PC-3 (cell line): ENCODE data around the gene KCNN1. TPM values are rescaled to one million over a fixed set of nuclear protein-coding genes. Genes with fewer than 3 reads are reported as not detected.
"Not testable (repeated sequence)": the region's sequence is repeated elsewhere in the genome, so short reads cannot be mapped to it uniquely, and the experiment has no call there.

Experiments
- ATAC-seq: fragments of 200-7000 bp; cut with Tn5 transposase; 2 replicates; pipeline ENCODE4 v1.9.1; 2020; ENCODE audit warnings: mild to moderate bottlenecking, moderate library complexity
- Bru-seq: library from RNA; stranded (reverse); fragments of 400-500 nt; gene quantifications from one replicate; lab custom pipeline; 2021; lab: Mats Ljungman, UMichigan
- BruChase-seq, 2 experiments: library from RNA; stranded (reverse); fragments of 400-500 nt; gene quantifications; one replicate each; lab custom pipeline; 2021; lab: Mats Ljungman, UMichigan
- BruUV-seq: library from RNA; stranded (reverse); fragments of 400-500 nt; replicated peaks from 2 replicates; lab custom pipeline; 2021; lab: Mats Ljungman, UMichigan
- CTCF ChIA-PET: fragments of 300-600 bp; sonication (Branson Sonifier 250); formaldehyde crosslinking; loops from one replicate; lab custom pipeline; 2022; ENCODE audit warnings: antibody characterized with exemption; lab: Charles Lee
- POLR2A ChIA-PET: fragments of 300-600 bp; sonication (Branson Sonifier 250); formaldehyde crosslinking; loops from one replicate; lab custom pipeline; 2022; ENCODE audit warnings: antibody characterized with exemption; ENCODE audit not compliant: unreplicated experiment; lab: Charles Lee
- DNase-seq: peaks from one replicate; pipeline ENCODE4 v3.0.0-alpha.2; 2015
- H2AFZ ChIP-seq: fragments of 300-600 bp; sonication (generic); 2 replicates; pipeline ENCODE4 v1.6.0; 2016; ENCODE audit warnings: antibody characterized with exemption, low read length
- H3F3A ChIP-seq: fragments of 300-600 bp; sonication (generic); one replicate; pipeline ENCODE4 v1.6.0; 2017; ENCODE audit warnings: antibody characterized with exemption, low read length, control low read depth, mild to moderate bottlenecking; ENCODE audit not compliant: unreplicated experiment
- H3K27ac ChIP-seq: fragments of 300-600 bp; sonication (generic); 2 replicates; pipeline ENCODE4 v1.5.1; 2016; ENCODE audit warnings: mild to moderate bottlenecking, low read length
- H3K27me3 ChIP-seq: fragments of 300-600 bp; sonication (generic); 2 replicates; pipeline ENCODE4 v1.6.1; 2016; ENCODE audit warnings: low read length, mixed read lengths
- H3K36me3 ChIP-seq: fragments of 300-600 bp; sonication (generic); 2 replicates; pipeline ENCODE4 v1.6.1; 2016; ENCODE audit warnings: low read depth, mixed run types, low read length, mixed read lengths
- H3K4me1 ChIP-seq: fragments of 300-600 bp; sonication (generic); 2 replicates; pipeline ENCODE4 v1.5.1; 2016; ENCODE audit warnings: low read length; ENCODE audit not compliant: insufficient read depth
- H3K4me2 ChIP-seq: fragments of 300-600 bp; sonication (generic); 2 replicates; pipeline ENCODE4 v1.6.0; 2016; ENCODE audit warnings: low read length
- H3K4me3 ChIP-seq: fragments of 300-600 bp; sonication (generic); 2 replicates; pipeline ENCODE4 v1.5.1; 2016; ENCODE audit warnings: mild to moderate bottlenecking, low read length, mixed read lengths
- H3K79me2 ChIP-seq: fragments of 300-600 bp; sonication (generic); 2 replicates; pipeline ENCODE4 v1.6.1; 2017; ENCODE audit warnings: low read length, mixed read lengths
- H3K9ac ChIP-seq: fragments of 300-600 bp; sonication (generic); 2 replicates; pipeline ENCODE4 v1.6.0; 2016; ENCODE audit warnings: mild to moderate bottlenecking, low read length
- H3K9me2 ChIP-seq: fragments of 300-600 bp; sonication (generic); replicated peaks from 2 replicates; pipeline ENCODE4 v1.6.1; 2016; ENCODE audit warnings: mixed run types, low read length, mixed read lengths
- H3K9me3 ChIP-seq: fragments of 300-600 bp; sonication (generic); 2 replicates; pipeline ENCODE4 v1.6.1; 2016; ENCODE audit warnings: low read length, mixed read lengths
- H4K20me1 ChIP-seq: fragments of 300-600 bp; sonication (generic); 2 replicates; pipeline ENCODE4 v1.6.1; 2016; ENCODE audit warnings: low read length, mixed read lengths
- EZH2 ChIP-seq: fragments of 300-600 bp; sonication (generic); IDR thresholded peaks from one replicate; pipeline ENCODE4 v1.6.1; 2017; ENCODE audit warnings: antibody characterized with exemption, mild to moderate bottlenecking, low read length; ENCODE audit not compliant: unreplicated experiment
- EZH2phosphoT487 ChIP-seq: fragments of 300-600 bp; sonication (generic); IDR thresholded peaks from 2 replicates; pipeline ENCODE4 v1.6.1; 2018; ENCODE audit warnings: mild to moderate bottlenecking, antibody characterized with exemption, low read length, borderline replicate concordance
- intact Hi-C: fragments of 100-400 bp; cut with micrococcal nuclease; formaldehyde crosslinking; loops from 2 replicates; pipeline ENCODE4 v1.9.0; 2023
- long read RNA-seq: library from polyadenylated mRNA; unstranded; transcript quantifications from one replicate; pipeline ENCODE4 v2.0.0, GENCODE V29; 2021; ENCODE audit not compliant: unreplicated experiment
- total RNA-seq: library from RNA; depleted of rRNA; stranded (reverse); fragments of >200 nt; gene quantifications from 2 replicates; pipeline ENCODE4 v1.2.3, GENCODE V29; 2014; rRNA removed
- TF ChIP-seq, protein P1 (sequence below): fragments of 300-600 bp; sonication (generic); conservative IDR thresholded peaks from 2 replicates; pipeline ENCODE4 v1.5.1; 2017; ENCODE audit warnings: antibody characterized with exemption, low read depth, mild to moderate bottlenecking, low read length

KCNN1 gene
- not detected in 2 replicates for total RNA-seq
- percentile 7 among the genes with signal in this experiment for Bru-seq, nascent RNA
- BruChase-seq, experiment 1, labeled RNA remaining after a 6-hour chase, result percentile 26 among the genes with signal in this experiment
- percentile 20 among the genes with signal in this experiment for BruChase-seq, experiment 2, labeled RNA remaining after a 2-hour chase
- long read RNA-seq, result 0 reads

DNA sequence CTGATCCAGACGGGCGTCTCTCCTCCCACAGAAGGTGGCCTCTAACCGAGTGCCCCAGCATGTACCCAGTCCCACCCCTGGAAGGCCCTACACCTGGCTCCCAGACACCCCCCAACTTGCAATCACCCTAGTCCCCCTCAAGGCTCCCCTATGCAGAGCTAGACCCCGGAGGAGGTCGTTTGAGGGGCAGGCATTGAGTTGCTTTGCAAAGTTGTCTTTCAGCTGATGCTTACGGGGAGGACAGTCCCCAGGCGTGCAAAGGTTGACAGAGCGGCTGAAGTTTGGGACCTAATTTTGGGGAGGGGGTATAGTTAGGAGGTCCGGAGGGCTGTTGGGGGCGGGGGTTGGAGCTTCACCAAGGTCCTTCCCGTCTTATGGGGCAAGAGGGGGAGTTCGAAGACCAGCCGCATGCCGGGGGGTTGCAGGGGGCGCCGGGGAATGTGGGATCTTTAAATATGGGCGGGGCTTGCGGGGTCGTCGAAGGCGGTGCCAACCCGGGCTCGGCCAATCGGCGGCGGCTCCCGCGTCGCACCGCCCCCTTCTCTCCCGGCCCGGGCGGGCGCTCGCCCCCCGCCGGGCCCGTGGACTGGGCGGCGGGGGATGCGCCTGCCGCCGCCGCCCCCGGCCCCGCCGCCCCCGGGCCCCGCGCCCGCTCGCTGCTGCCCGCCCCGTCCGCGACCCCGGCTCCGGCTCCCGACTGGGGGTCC lies at the start of gene KCNN1:
Gene KCNN1 (plus strand): TSS at position 558 of the 707 bp plus-strand sequence. CDS start 6,782 bp downstream, outside the sequence.
- Histone ChIP-seq H3F3A (no peaks in the 10 kb centered on the region), H3K4me2 (no peak within 1 kb of the TSS), H3K9me3 (no peaks in the 10 kb centered on the region), H4K20me1 (no peaks in the 10 kb centered on the region), H3K27me3 (no peaks in the 10 kb centered on the region), H3K79me2 (no peaks in the 10 kb centered on the region), H3K9ac (no peak within 1 kb of the TSS), H3K36me3 (no peaks in the 10 kb centered on the region), H3K9me2 (no peaks in the 10 kb centered on the region), H3K4me3 (no peak within 1 kb of the TSS), H2AFZ (no peak within 1 kb of the TSS), H3K4me1 (no peaks in the 10 kb centered on the region), H3K27ac (no peak within 1 kb of the TSS)
- TF ChIP-seq EZH2phosphoT487 (no peak), EZH2 (no peak)
- ChIA-PET CTCF (no interaction called here), POLR2A (no interaction called here)
- ATAC-seq, result no peak
- DNase-seq, result no peak
- intact Hi-C loops, result no loop called here
- BruUV-seq, result no TSS peak

DNA sequence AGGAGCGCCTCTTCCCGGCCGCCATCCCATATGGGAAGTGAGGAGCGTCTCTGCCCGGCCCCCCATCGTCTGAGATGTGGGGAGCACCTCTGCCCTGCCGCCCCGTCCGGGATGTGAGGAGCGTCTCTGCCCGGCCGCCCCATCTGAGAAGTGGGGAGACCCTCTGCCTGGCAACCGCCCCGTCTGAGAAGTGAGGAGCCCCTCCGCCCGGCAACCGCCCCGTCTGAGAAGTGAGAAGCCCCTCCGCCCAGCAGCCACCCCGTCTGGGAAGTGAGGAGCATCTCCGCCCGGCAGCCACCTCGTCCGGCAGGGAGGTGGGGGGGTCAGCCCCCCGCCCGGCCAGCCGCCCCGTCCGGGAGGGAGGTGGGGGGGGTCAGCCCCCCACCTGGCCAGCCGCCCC lies 48.8 kb upstream of the KCNN1 start:
- H3K4me2 ChIP-seq, BruUV-seq, H3K9me3 ChIP-seq, H3K9me2 ChIP-seq, CTCF ChIA-PET, H3K79me2 ChIP-seq, ATAC-seq, POLR2A ChIA-PET, H3F3A ChIP-seq, H3K9ac ChIP-seq, H3K36me3 ChIP-seq, DNase-seq, H4K20me1 ChIP-seq, intact Hi-C loops, H3K27me3 ChIP-seq, H2AFZ ChIP-seq, H3K27ac ChIP-seq, H3K4me3 ChIP-seq: not testable (repeated sequence)
- peaks cover 14% of the 10 kb centered on the region for H3K4me1 ChIP-seq

DNA sequence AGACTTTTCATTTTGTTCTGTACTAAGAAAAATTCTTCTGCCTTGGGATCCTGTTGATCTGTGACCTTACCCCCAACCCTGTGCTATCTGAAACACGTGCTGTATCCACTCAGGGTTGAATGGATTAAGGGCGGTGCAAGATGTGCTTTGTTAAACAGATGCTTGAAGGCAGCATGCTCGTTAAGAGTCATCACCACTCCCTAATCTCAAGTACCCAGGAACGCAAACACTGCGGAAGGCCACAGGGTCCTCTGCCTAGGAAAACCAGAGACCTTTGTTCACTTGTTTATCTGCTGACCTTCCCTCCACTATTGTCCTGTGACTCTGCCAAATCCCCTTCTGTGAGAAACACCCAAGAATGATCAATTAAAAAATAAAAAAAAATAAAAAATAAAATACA lies 47.8 kb upstream of the KCNN1 start:
- H3K9me2 ChIP-seq, H2AFZ ChIP-seq, H3K4me3 ChIP-seq, ATAC-seq, DNase-seq, H3F3A ChIP-seq, BruUV-seq, POLR2A ChIA-PET, intact Hi-C loops, H3K9me3 ChIP-seq, H3K79me2 ChIP-seq, H3K4me2 ChIP-seq, H4K20me1 ChIP-seq, H3K27me3 ChIP-seq, H3K9ac ChIP-seq, H3K36me3 ChIP-seq, H3K27ac ChIP-seq: not testable (repeated sequence)
- CTCF ChIA-PET, result interaction anchor here (0.6 kb wide), 1 partner anchor 194 kb away, joined by 3 read pairs; no protein-coding TSS in a partner anchor
- H3K4me1 ChIP-seq, result peaks cover 14% of the 10 kb centered on the region

DNA sequence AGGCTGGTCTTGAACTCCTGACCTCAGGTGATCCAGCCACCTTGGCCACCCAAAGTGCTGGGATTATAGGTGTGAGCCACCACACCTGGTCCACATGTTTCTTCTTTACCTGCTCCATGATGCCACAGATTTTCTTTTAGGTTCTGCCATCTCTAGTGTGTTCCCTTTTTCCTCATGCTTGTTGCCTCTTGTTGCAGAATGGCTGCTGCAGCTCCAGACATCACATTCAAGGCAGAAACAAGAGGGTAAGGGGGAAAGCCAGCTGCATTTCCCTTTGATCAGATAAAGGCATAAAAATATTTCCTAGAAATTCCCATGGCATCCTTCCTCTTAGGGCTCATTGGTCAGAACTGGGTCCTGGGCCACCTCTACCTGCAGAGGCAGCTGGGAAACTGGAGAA lies 46.4 kb upstream of the KCNN1 start:
- H3K4me1 ChIP-seq, result peaks cover 12% of the 10 kb centered on the region
- no peaks in the 10 kb centered on the region for H3K36me3 ChIP-seq
- no peaks in the 10 kb centered on the region for H3K79me2 ChIP-seq
- H3F3A ChIP-seq, result no peaks in the 10 kb centered on the region
- H3K9me3 ChIP-seq, result no peaks in the 10 kb centered on the region
- TF ChIP-seq EZH2, result no peak
- no peak for TF ChIP-seq EZH2phosphoT487
- TF ChIP-seq, protein P1, sequence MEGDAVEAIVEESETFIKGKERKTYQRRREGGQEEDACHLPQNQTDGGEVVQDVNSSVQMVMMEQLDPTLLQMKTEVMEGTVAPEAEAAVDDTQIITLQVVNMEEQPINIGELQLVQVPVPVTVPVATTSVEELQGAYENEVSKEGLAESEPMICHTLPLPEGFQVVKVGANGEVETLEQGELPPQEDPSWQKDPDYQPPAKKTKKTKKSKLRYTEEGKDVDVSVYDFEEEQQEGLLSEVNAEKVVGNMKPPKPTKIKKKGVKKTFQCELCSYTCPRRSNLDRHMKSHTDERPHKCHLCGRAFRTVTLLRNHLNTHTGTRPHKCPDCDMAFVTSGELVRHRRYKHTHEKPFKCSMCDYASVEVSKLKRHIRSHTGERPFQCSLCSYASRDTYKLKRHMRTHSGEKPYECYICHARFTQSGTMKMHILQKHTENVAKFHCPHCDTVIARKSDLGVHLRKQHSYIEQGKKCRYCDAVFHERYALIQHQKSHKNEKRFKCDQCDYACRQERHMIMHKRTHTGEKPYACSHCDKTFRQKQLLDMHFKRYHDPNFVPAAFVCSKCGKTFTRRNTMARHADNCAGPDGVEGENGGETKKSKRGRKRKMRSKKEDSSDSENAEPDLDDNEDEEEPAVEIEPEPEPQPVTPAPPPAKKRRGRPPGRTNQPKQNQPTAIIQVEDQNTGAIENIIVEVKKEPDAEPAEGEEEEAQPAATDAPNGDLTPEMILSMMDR, result no peak
- H3K4me2 ChIP-seq, result no peak overlapping the region
- BruUV-seq, result no TSS peak
- no peak overlapping the region for H3K4me3 ChIP-seq
- no peaks in the 10 kb centered on the region for H3K9me2 ChIP-seq
- H4K20me1 ChIP-seq, result no peaks in the 10 kb centered on the region
- DNase-seq, result no peak
- ChIA-PET POLR2A (no interaction called here), CTCF (no interaction called here)
- no peak overlapping the region for H3K27ac ChIP-seq
- H2AFZ ChIP-seq, result no peak overlapping the region
- intact Hi-C loops, result no loop called here
- ATAC-seq, result no peak
- no peaks in the 10 kb centered on the region for H3K27me3 ChIP-seq
- no peak overlapping the region for H3K9ac ChIP-seq
